ENCODE data around the gene CGAS. TPM values are rescaled to one million over a fixed set of nuclear protein-coding genes. Genes with fewer than 3 reads are reported as not detected.

The CGAS gene
- total and polyA plus RNA-seq, 9 of the 15 experiments (the other 6 are each of a cell fraction or from before 2014, with no cell fraction given), result 0.01 to 0.32 (median 0.06) TPM; not detected in 2

DNA sequence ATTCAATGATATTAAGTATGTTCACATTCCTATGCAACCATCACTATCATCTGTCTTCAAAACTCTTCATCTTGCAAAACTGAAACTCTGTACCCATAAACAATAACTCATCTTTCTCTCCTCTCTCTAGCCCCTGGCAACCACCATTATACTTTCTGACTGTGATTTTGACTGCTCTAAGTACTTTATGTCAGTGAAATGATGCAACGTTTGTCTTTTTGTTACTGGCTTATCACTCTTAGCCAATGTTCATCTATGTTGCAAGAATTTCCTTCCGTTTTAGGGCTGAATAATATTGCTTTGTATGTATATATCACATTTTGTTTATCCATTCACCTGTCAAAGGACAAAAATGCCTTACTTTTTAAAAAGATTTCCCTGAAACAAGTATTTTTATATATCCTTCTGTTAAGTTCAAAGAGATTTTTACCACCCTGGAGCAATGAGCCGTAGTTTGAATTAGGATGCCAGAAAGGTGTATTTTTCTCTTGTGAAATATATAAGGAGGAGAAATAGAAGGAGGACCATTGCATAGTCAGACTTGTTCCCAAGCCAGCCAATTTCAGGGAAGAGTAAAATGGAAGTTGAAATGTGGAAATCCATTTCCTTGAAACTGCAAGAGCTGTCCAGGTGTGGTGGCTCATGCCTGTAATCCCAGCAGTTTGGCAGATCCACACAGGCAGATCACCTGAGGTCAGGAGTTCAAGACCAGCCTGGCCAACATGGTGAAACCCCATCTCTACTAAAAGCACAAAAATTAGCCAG is 4.0 kb upstream of the CGAS start (continued):
- TF ChIP-seq YY1 (IDR thresholded peaks at IDR 0.05; ENCODE audit: borderline replicate concordance in 1 of 3, control insufficient read depth in 1 of 3, extremely low read depth in 1 of 3, insufficient read depth in 3 of 3, insufficient read length in 1 of 3, insufficient replicate concordance in 2 of 3, low read depth in 1 of 3, low read length in 2 of 3) (no peak), ATF4 (CRISPR knock-in tag; IDR thresholded peaks at IDR 0.05) (peak; percentile 89), THRA (IDR thresholded peaks at IDR 0.05) (no peak), MIER1 (IDR thresholded peaks at IDR 0.05; ENCODE audit: low read depth) (no peak), ZNF197 (CRISPR knock-in tag; IDR thresholded peaks at IDR 0.05; ENCODE audit: low read depth) (no peak), ZNF589 (CRISPR knock-in tag; IDR thresholded peaks at IDR 0.05; ENCODE audit: low read depth) (0 out of 2 replicates have a peak, but pooled peaks have one; percentile 14), CHD2 (IDR thresholded peaks at IDR 0.05; ENCODE audit: low read depth, low read length) (no peak), RBM34 (IDR thresholded peaks at IDR 0.05; ENCODE audit: borderline replicate concordance, insufficient read depth, low read length) (no peak), ADNP (tag; IDR thresholded peaks at IDR 0.05) (no peak), ZNF274 (IDR thresholded peaks at IDR 0.05; ENCODE audit: borderline replicate concordance, low read depth, low read length) (no peak), LEF1 (IDR thresholded peaks at IDR 0.05) (peak; percentile 74; the same call in 1 of the 2 replicates), MCM7 (IDR thresholded peaks at IDR 0.05) (no peak), ZSCAN29 (IDR thresholded peaks at IDR 0.05) (no peak), EP300 (IDR thresholded peaks at IDR 0.05; ENCODE audit: low read length) (peak; percentile 55; the same call in 1 of the 2 replicates), NEUROD1 (IDR thresholded peaks at IDR 0.05; ENCODE audit: borderline replicate concordance, low read depth, low read length, partially characterized antibody) (no peak), TRIM24 (IDR thresholded peaks at IDR 0.05) (peak; percentile 89 to 90; a peak in 3 of 4 replicates)
- TF ChIP-seq, protein P1, sequence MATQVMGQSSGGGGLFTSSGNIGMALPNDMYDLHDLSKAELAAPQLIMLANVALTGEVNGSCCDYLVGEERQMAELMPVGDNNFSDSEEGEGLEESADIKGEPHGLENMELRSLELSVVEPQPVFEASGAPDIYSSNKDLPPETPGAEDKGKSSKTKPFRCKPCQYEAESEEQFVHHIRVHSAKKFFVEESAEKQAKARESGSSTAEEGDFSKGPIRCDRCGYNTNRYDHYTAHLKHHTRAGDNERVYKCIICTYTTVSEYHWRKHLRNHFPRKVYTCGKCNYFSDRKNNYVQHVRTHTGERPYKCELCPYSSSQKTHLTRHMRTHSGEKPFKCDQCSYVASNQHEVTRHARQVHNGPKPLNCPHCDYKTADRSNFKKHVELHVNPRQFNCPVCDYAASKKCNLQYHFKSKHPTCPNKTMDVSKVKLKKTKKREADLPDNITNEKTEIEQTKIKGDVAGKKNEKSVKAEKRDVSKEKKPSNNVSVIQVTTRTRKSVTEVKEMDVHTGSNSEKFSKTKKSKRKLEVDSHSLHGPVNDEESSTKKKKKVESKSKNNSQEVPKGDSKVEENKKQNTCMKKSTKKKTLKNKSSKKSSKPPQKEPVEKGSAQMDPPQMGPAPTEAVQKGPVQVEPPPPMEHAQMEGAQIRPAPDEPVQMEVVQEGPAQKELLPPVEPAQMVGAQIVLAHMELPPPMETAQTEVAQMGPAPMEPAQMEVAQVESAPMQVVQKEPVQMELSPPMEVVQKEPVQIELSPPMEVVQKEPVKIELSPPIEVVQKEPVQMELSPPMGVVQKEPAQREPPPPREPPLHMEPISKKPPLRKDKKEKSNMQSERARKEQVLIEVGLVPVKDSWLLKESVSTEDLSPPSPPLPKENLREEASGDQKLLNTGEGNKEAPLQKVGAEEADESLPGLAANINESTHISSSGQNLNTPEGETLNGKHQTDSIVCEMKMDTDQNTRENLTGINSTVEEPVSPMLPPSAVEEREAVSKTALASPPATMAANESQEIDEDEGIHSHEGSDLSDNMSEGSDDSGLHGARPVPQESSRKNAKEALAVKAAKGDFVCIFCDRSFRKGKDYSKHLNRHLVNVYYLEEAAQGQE (IDR thresholded peaks at IDR 0.05; ENCODE audit: borderline replicate concordance), result no peak
- TF ChIP-seq, protein P1 (CRISPR knock-in tag; IDR thresholded peaks at IDR 0.05; ENCODE audit: low read depth), result no peak

Data from K562 (cell line).